Gastroesophageal sphincter (tissue), 4 donors: ENCODE data around the gene PNMA8B. TPM values are rescaled to one million over a fixed set of nuclear protein-coding genes. Genes with fewer than 3 reads are reported as not detected.

Experiments
- ATAC-seq: fragments of 150-250 bp; one replicate; pipeline ENCODE4 v1.9.1; 2016; ENCODE audit warnings: mild to moderate bottlenecking, moderate library complexity
- H3K27ac ChIP-seq, 4 donors: fragments of 200-600 bp; sonication (generic) in 3 of 4; 1 replicate in 3 of 4; 2 replicates in 1 of 4; pipeline ENCODE4 v1.5.1; 2016 to 2019
- H3K27me3 ChIP-seq: fragments of 200-600 bp; sonication (generic); one replicate; pipeline ENCODE4 v1.5.1; 2019
- H3K36me3 ChIP-seq, 2 donors: fragments of 200-600 bp; sonication (generic); one replicate each; pipeline ENCODE4 v1.5.1; 2019; ENCODE audit warnings: control low read depth in 1 of 2
- H3K4me1 ChIP-seq, 3 donors: fragments of 200-600 bp; sonication (generic); 1 replicate in 2 of 3; 2 replicates in 1 of 3; pipeline ENCODE4 v1.5.1; 2016 to 2019; ENCODE audit warnings: control low read depth in 2 of 3
- H3K4me3 ChIP-seq, 2 donors: fragments of 200-600 bp; sonication (generic); one replicate each; pipeline ENCODE4 v1.5.1; 2019; ENCODE audit warnings: mild to moderate bottlenecking in 1 of 2, moderate library complexity in 1 of 2
- H3K9me3 ChIP-seq, 3 donors: fragments of 200-600 bp; sonication (generic); one replicate each; pipeline ENCODE4 v1.5.1; 2017 to 2019; ENCODE audit warnings: control low read depth in 2 of 3
- EP300 ChIP-seq: sonication (generic); formaldehyde crosslinking; IDR thresholded peaks from one replicate; pipeline ENCODE4 v1.6.1; 2017; ENCODE audit warnings: antibody characterized with exemption, mild to moderate bottlenecking
- POLR2A ChIP-seq, 2 donors: fragments of 450-650 bp; IDR thresholded peaks; one replicate each; pipeline ENCODE4 v1.6.1; 2017; ENCODE audit warnings: antibody characterized with exemption in 2 of 2, mild to moderate bottlenecking in 2 of 2, moderate library complexity in 1 of 2
- POLR2AphosphoS5 ChIP-seq: sonication (generic); formaldehyde crosslinking; IDR thresholded peaks from one replicate; pipeline ENCODE4 v1.6.1; 2017; ENCODE audit warnings: antibody characterized with exemption
- WGBS, 2 donors: methylation state at CpG; one replicate each; pipeline ENCODE4 v1.1.5; 2018; ENCODE audit warnings: low coverage in 1 of 2; 5-methylcytosine and 5-hydroxymethylcytosine counted together
- total RNA-seq, 4 donors: library from RNA; depleted of rRNA; stranded (reverse); fragments of >200 nt; gene quantifications; one replicate each; pipeline ENCODE4 v1.1.0, GENCODE V29; 2016
- TF ChIP-seq, protein P1 (sequence below), 4 experiments: fragments of 200-600 bp in 2 of 4; fragments of 450-650 bp in 2 of 4; sonication (generic) in 1 of 4; IDR thresholded peaks; one replicate each; pipeline ENCODE4 v1.5.1; 2017 to 2019; ENCODE audit warnings: antibody characterized with exemption in 4 of 4, mild to moderate bottlenecking in 2 of 4, moderate library complexity in 2 of 4

PNMA8B gene
- total RNA-seq, 4 donors from 2014 or later: 1.2 to 3.4 (median 1.6) TPM

DNA sequence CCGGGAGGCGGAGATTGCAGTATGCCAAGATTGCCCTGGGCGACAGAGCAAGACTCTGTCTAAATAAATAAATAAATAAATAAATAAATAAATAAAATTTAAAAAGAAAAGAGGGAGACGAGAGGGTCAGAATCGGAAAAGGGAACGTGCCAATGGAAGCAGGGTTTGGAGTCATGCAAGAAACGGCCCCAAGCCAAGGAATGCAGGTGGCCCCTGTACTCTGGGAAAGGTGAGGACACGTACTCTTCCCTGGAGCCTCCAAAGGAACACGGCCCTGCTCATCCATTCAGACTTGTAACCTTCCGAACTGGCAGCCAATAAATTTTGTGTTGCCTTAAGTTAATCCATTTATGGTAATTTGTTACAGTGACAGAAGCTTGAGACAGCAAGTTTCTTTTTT is 47.1 kb downstream of the PNMA8B start:
- no peak overlapping the region for H3K4me3 ChIP-seq
- no peaks in the 10 kb centered on the region for H3K4me1 ChIP-seq
- no peaks in the 10 kb centered on the region for H3K9me3 ChIP-seq
- no peak for ATAC-seq
- H3K36me3 ChIP-seq: no peaks in the 10 kb centered on the region
- H3K27me3 ChIP-seq: no peaks in the 10 kb centered on the region
- H3K27ac ChIP-seq: no peak overlapping the region
- no peak for TF ChIP-seq POLR2AphosphoS5
- TF ChIP-seq POLR2A (IDR thresholded peaks at IDR 0.05): no peak
- TF ChIP-seq, protein P1, sequence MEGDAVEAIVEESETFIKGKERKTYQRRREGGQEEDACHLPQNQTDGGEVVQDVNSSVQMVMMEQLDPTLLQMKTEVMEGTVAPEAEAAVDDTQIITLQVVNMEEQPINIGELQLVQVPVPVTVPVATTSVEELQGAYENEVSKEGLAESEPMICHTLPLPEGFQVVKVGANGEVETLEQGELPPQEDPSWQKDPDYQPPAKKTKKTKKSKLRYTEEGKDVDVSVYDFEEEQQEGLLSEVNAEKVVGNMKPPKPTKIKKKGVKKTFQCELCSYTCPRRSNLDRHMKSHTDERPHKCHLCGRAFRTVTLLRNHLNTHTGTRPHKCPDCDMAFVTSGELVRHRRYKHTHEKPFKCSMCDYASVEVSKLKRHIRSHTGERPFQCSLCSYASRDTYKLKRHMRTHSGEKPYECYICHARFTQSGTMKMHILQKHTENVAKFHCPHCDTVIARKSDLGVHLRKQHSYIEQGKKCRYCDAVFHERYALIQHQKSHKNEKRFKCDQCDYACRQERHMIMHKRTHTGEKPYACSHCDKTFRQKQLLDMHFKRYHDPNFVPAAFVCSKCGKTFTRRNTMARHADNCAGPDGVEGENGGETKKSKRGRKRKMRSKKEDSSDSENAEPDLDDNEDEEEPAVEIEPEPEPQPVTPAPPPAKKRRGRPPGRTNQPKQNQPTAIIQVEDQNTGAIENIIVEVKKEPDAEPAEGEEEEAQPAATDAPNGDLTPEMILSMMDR (IDR thresholded peaks at IDR 0.05): no peak
- TF ChIP-seq EP300: no peak
- 78 to 90% methylated on average over 4 to 10 of the region's 10 CpGs for WGBS, 2 donors

DNA sequence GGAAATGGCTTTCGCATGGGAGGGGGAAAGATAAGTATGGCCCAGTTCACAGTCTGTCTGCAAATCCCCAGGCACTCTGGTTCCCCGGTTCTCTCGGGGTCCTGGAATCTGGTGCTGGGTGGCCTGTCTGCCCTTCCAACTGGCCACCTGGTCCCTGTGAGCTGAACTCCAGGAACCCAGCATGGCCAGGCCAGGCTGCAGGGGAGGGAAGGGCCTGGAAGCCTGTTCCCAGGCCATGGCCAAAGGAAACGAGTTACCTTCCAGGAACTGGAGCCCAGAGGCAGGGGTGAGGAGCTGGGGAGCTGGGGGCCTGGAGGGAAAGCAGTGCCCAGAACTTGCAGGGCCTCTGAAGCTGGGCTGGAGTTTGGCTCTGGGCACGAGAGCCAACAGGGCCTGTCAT is 47.8 kb downstream of the PNMA8B start:
- peaks cover 0 to 6% (median 2%) of the 10 kb centered on the region in 3 donors for H3K4me1 ChIP-seq
- WGBS, 2 donors: 48 to 62% methylated on average over 2 of the region's 5 CpGs
- H3K27me3 ChIP-seq: no peaks in the 10 kb centered on the region
- no peak for ATAC-seq
- H3K4me3 ChIP-seq: no peak overlapping the region
- H3K36me3 ChIP-seq: no peaks in the 10 kb centered on the region
- no peak overlapping the region for H3K27ac ChIP-seq
- no peaks in the 10 kb centered on the region for H3K9me3 ChIP-seq
- TF ChIP-seq POLR2AphosphoS5 (no peak), EP300 (no peak), POLR2A (IDR thresholded peaks at IDR 0.05) (no peak)
- TF ChIP-seq, protein P1 (IDR thresholded peaks at IDR 0.05): no peak

DNA sequence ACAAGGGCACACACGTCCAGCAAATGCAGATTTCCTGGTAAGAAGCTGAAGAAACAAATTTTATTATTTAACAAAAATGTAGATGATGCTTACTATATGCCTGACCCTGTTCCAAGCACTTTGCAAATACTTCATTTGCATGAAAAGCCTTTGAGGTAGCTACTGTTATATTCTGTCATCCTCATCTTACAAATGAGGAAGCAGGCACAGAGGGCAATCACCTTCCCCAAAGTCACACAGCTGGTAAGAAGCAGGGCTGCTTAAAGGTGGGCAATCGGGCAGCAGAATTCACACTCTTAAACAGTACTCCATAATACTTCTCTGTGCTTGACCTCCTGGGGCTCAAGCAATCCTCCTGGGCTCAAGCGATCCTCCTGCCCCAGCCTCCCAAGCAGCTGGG is 48.7 kb downstream of the PNMA8B start:
- Histone ChIP-seq H3K4me3 (no peak overlapping the region), H3K27ac (no peak overlapping the region), H3K36me3 (no peaks in the 10 kb centered on the region), H3K9me3 (no peaks in the 10 kb centered on the region), H3K4me1 (peaks cover 0 to 14% (median 4%) of the 10 kb centered on the region in 3 donors), H3K27me3 (no peaks in the 10 kb centered on the region)
- 40 to 71% methylated on average over 1 to 3 of the region's 3 CpGs for WGBS, 2 donors
- TF ChIP-seq EP300 (no peak), POLR2A (IDR thresholded peaks at IDR 0.05) (no peak), POLR2AphosphoS5 (no peak)
- TF ChIP-seq, protein P1 (IDR thresholded peaks at IDR 0.05): no peak
- no peak for ATAC-seq

DNA sequence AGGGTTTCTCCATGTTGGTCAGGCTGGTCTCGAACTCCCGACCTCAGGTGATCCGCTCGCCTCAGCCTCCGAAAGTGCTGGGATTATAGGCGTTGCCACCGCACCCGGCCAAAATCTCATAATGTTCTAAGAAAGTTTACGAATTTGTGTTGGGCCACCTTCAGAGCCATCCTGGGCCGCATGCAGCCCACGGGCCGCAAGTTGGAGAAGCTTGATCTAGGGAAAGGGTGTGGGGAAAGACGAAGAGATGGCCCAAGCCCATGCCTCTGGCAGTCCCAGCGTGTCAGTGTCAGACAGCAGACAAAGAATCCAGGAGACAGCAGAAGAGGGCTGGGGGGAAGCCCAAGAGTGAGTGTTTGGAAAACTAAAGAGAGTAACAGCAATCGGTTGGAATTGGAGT is 49.6 kb downstream of the PNMA8B start:
- H3K36me3 ChIP-seq: no peaks in the 10 kb centered on the region
- H3K4me1 ChIP-seq: peaks cover 0 to 18% (median 4%) of the 10 kb centered on the region in 3 donors
- no peak overlapping the region for H3K4me3 ChIP-seq
- no peaks in the 10 kb centered on the region for H3K9me3 ChIP-seq
- TF ChIP-seq POLR2AphosphoS5: no peak
- TF ChIP-seq, protein P1 (IDR thresholded peaks at IDR 0.05): no peak
- no peak for TF ChIP-seq EP300
- TF ChIP-seq POLR2A (IDR thresholded peaks at IDR 0.05): no peak
- no peak overlapping the region for H3K27ac ChIP-seq
- no peaks in the 10 kb centered on the region for H3K27me3 ChIP-seq
- no peak for ATAC-seq
- WGBS, 2 donors: 17 to 88% methylated on average over 1 to 4 of the region's 15 CpGs

DNA sequence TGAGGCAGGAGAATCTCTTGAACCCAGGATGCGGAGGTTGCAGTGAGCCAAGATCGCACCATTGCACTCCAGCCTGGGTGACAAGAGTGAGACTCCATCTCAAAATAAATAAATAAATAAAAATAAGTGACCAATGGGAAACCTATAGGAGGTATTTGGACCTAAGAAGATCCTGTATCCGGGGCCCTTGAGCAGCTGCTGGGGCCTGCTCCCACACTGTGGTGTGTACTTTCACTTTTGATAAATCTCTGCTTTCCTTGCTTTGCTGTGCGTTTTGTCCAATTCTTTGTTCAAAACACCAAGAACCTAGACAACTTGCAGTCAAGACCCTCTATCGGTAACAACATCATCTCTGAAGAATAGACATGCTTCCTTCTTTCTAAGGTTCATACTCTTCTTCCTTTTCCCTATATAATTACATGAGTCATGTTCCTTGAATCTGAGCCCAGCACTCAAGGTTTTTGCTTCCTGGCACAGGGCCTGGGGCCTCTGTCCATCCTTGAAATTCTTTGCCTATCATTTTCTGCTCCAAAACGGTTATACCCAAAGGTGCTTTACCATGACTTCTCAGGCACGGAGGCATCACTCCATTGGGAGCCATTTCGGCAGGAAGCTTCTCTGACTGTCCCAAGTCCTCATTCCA is 52.7 kb downstream of the PNMA8B start:
- no peaks in the 10 kb centered on the region for H3K9me3 ChIP-seq
- peaks cover 0 to 18% (median 4%) of the 10 kb centered on the region in 3 donors for H3K4me1 ChIP-seq
- TF ChIP-seq EP300 (no peak), POLR2AphosphoS5 (no peak), POLR2A (IDR thresholded peaks at IDR 0.05) (no peak)
- TF ChIP-seq, protein P1 (IDR thresholded peaks at IDR 0.05): no peak
- H3K36me3 ChIP-seq: no peaks in the 10 kb centered on the region
- no peak overlapping the region for H3K4me3 ChIP-seq
- no peaks in the 10 kb centered on the region for H3K27me3 ChIP-seq
- WGBS, 2 donors: 33 to 41% methylated on average over 6 to 8 of the region's 8 CpGs
- ATAC-seq: no peak
- H3K27ac ChIP-seq: peak overlapping the region in 1 of 4 donors; percentile 4
